ENCODE measurements around the gene SEC14L2. TPM values are rescaled to one million over a fixed set of nuclear protein-coding genes. Genes with fewer than 3 reads are reported as not detected.
"Not testable (repeated sequence)": the region's sequence is repeated elsewhere in the genome, so short reads cannot be mapped to it uniquely, and the experiment has no call there.

SEC14L2 gene
- total and polyA plus RNA-seq, 2 experiments from 2014 or later, result 23.3 to 41.9 TPM

DNA sequence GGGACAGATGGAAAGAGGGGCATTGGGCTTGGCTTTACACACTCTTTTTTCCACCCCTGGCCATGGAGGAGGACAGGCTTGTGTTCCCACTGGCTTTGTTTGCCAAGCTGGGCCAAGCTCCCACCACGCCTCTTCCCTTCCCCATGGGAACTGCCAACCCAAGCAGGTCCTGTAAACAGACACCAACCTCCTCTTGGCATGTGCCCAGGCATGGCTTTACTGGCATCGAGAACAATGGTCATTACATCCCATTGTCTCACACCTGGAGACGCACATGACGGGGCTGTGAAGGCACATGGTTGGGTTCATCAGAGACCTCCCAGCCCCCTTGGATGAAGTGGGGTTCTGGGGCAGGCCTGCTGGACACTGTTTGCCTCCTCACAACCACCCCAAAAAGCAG is 63.3 kb downstream of the SEC14L2 start:
- no peaks in the 10 kb centered on the region for H3K9me2 ChIP-seq (ENCODE audit: insufficient read depth)
- H3K79me2 ChIP-seq (ENCODE audit: insufficient read depth), result no peaks in the 10 kb centered on the region
- in situ Hi-C loops (cut with MboI), result no loop called here
- H2AFZ ChIP-seq, result no peak overlapping the region
- H3K9me3 ChIP-seq (ENCODE audit: low read depth), result no peaks in the 10 kb centered on the region
- no peak overlapping the region for H3K9ac ChIP-seq
- no peaks in the 10 kb centered on the region for H3K27me3 ChIP-seq (replicated peaks; ENCODE audit: insufficient read depth)
- no peak for TF ChIP-seq EZH2 (IDR thresholded peaks at IDR 0.05; ENCODE audit: insufficient read depth, poor library complexity, severe bottlenecking)
- TF ChIP-seq EZH2phosphoT487 (IDR thresholded peaks at IDR 0.05; ENCODE audit: insufficient read depth, low read depth), result no peak
- no peaks in the 10 kb centered on the region for H3F3A ChIP-seq (ENCODE audit: insufficient read depth)
- H3K4me1 ChIP-seq (ENCODE audit: insufficient read depth), result peaks cover 3% of the 10 kb centered on the region
- H4K20me1 ChIP-seq (ENCODE audit: insufficient read depth), result no peaks in the 10 kb centered on the region
- H3K4me3 ChIP-seq, result no peak overlapping the region
- WGBS, 2 experiments (ENCODE audit: low coverage in 1 of 2, low lambda C conversion rate in 2 of 2, missing lambda C conversion rate in 2 of 2), result 83 to 84% methylated on average over 4 of the region's 4 CpGs
- DNase-seq, result no peak
- no peak overlapping the region for H3K27ac ChIP-seq
- H3K36me3 ChIP-seq (ENCODE audit: low read depth), result no peaks in the 10 kb centered on the region
- H3K4me2 ChIP-seq (ENCODE audit: unreplicated experiment), result no peak overlapping the region

- in situ Hi-C loops (cut with MboI); H2AFZ ChIP-seq; H3K9me2 ChIP-seq (ENCODE audit: insufficient read depth); H3K27me3 ChIP-seq (replicated peaks; ENCODE audit: insufficient read depth); H3K4me2 ChIP-seq (ENCODE audit: unreplicated experiment); H3K9me3 ChIP-seq (ENCODE audit: low read depth); DNase-seq; H3K36me3 ChIP-seq (ENCODE audit: low read depth); H3K4me3 ChIP-seq; H3K27ac ChIP-seq; H3K79me2 ChIP-seq (ENCODE audit: insufficient read depth); H3K4me1 ChIP-seq (ENCODE audit: insufficient read depth); H3K9ac ChIP-seq; H4K20me1 ChIP-seq (ENCODE audit: insufficient read depth); H3F3A ChIP-seq (ENCODE audit: insufficient read depth): not testable (repeated sequence)
- 59 to 63% methylated on average over 6 of the region's 6 CpGs for WGBS, 2 experiments (ENCODE audit: low coverage in 1 of 2, low lambda C conversion rate in 2 of 2, missing lambda C conversion rate in 2 of 2)
These were observed 63.7 kb downstream of the SEC14L2 start for GRCh38 chr22:30460555-30460954.

DNA sequence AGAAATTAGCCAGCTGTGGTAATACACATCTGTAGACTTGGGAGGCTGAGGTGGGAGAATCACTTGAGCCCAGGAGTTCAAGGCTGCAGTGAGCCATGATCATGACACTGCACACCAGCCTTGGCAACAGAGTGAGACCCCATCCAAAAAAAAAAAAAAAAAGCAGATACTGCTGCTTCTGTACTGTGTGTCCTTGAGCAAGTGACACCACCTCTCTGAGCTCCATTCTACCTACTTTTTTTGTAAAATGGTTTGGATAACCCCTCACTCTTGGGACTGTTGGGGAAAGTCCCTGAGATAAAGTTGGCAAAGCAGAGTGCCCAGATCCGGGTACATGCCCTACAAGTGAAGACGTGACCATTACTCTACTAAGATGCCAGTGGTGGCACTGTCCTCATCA is 72.3 kb downstream of the SEC14L2 start:
- Histone ChIP-seq H3K27ac (no peak overlapping the region), H3K9me3 (ENCODE audit: low read depth) (no peaks in the 10 kb centered on the region), H3F3A (ENCODE audit: insufficient read depth) (no peaks in the 10 kb centered on the region), H3K4me2 (ENCODE audit: unreplicated experiment) (no peak overlapping the region), H3K36me3 (ENCODE audit: low read depth) (no peaks in the 10 kb centered on the region), H3K27me3 (replicated peaks; ENCODE audit: insufficient read depth) (peaks cover 10% of the 10 kb centered on the region; the same call in 1 of the 2 replicates), H3K4me1 (ENCODE audit: insufficient read depth) (no peaks in the 10 kb centered on the region), H3K9ac (no peak overlapping the region), H3K79me2 (ENCODE audit: insufficient read depth) (no peaks in the 10 kb centered on the region), H3K9me2 (ENCODE audit: insufficient read depth) (no peaks in the 10 kb centered on the region), H2AFZ (no peak overlapping the region), H3K4me3 (no peak overlapping the region), H4K20me1 (ENCODE audit: insufficient read depth) (no peaks in the 10 kb centered on the region)
- DNase-seq, result no peak
- 32 to 42% methylated on average over 2 of the region's 2 CpGs for WGBS, 2 experiments (ENCODE audit: low coverage in 1 of 2, low lambda C conversion rate in 2 of 2, missing lambda C conversion rate in 2 of 2)
- in situ Hi-C loops (cut with MboI), result no loop called here
- TF ChIP-seq EZH2 (IDR thresholded peaks at IDR 0.05; ENCODE audit: insufficient read depth, poor library complexity, severe bottlenecking) (no peak), EZH2phosphoT487 (IDR thresholded peaks at IDR 0.05; ENCODE audit: insufficient read depth, low read depth) (no peak)

GRCh38 chr22:30470655-30471054 is 73.8 kb downstream of the SEC14L2 start:
- H3K27me3 ChIP-seq (replicated peaks; ENCODE audit: insufficient read depth), result peaks cover 10% of the 10 kb centered on the region; the same call in 1 of the 2 replicates
- in situ Hi-C loops (cut with MboI), result no loop called here

More at GRCh38 chr22:30470655-30471054, 73.8 kb downstream of the SEC14L2 start:
- H3K79me2 ChIP-seq (ENCODE audit: insufficient read depth), result no peaks in the 10 kb centered on the region
- no peak overlapping the region for H3K9ac ChIP-seq
- no peaks in the 10 kb centered on the region for H4K20me1 ChIP-seq (ENCODE audit: insufficient read depth)
- DNase-seq, result no peak
- H3K36me3 ChIP-seq (ENCODE audit: low read depth), result no peaks in the 10 kb centered on the region
- TF ChIP-seq EZH2 (IDR thresholded peaks at IDR 0.05; ENCODE audit: insufficient read depth, poor library complexity, severe bottlenecking) (no peak), EZH2phosphoT487 (IDR thresholded peaks at IDR 0.05; ENCODE audit: insufficient read depth, low read depth) (no peak)
- no peaks in the 10 kb centered on the region for H3K9me2 ChIP-seq (ENCODE audit: insufficient read depth)
- H3F3A ChIP-seq (ENCODE audit: insufficient read depth), result no peaks in the 10 kb centered on the region
- 45 to 58% methylated on average over 2 of the region's 2 CpGs for WGBS, 2 experiments (ENCODE audit: low coverage in 1 of 2, low lambda C conversion rate in 2 of 2, missing lambda C conversion rate in 2 of 2)
- H3K27ac ChIP-seq, result no peak overlapping the region
- H3K4me1 ChIP-seq (ENCODE audit: insufficient read depth), result no peaks in the 10 kb centered on the region
- H2AFZ ChIP-seq, result no peak overlapping the region
- no peaks in the 10 kb centered on the region for H3K9me3 ChIP-seq (ENCODE audit: low read depth)
- no peak overlapping the region for H3K4me2 ChIP-seq (ENCODE audit: unreplicated experiment)
- no peak overlapping the region for H3K4me3 ChIP-seq
